HG03558 (cell line): ENCODE data around the gene TEDC1.

Experiments used
- ATAC-seq: cut with Tn5 transposase; IDR thresholded peaks from one replicate; pipeline ENCODE4 v1.9.1; 2021; ENCODE audit warnings: moderate number of reproducible peaks; ENCODE audit not compliant: unreplicated experiment; ENCODE audit errors: extremely low read depth

TEDC1 gene

GRCh38 chr14:105456736-105457617 is 34.1 kb upstream of the TEDC1 start:
- ATAC-seq = no peak

GRCh38 chr14:105458010-105458409 is 33.0 kb upstream of the TEDC1 start:
- ATAC-seq = no peak

DNA sequence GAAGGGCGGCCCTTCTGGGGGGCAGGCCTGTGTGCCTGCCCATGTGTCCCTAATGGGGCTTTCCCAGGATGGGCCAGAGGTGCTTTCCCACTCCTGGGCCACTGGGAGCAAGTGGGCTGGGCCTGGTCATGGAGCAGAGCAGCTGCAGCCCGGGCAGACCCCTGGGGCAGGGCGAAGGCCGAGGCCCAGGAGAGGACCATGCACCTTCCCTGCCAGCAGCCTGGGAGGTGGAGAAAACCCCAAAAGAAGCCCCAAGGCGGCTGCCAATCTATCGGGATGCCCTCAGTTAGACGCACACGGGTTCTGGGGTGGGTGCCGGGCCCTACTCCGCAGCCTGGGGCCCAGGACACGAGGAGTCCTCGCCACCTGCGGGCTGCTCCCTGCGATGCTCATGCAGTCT is 32.5 kb upstream of the TEDC1 start:
- no peak for ATAC-seq

DNA sequence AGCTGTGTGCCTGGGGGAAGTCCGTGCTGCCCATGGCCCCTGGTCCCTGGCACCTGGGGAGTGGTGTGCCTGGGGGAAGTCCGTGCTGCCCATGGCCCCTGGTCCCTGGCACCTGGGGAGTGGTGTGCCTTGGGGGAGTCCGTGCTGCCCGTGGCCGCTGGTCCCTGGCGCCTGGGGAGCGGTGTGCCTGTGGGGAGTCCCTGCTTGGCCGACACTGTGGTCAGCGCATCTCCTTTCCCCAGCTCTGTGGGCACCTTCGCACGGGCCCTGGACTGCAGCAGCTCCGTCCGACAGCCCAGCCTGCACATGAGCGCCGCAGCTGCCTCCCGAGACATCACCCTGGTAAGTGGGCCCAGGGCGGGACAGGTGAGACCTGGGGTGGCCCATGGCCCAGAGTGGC is 30.9 kb upstream of the TEDC1 start:
- no peak for ATAC-seq

GRCh38 chr14:105460616-105461015 is 30.4 kb upstream of the TEDC1 start:
- ATAC-seq = no peak

- ATAC-seq = no peak
Observed at GRCh38 chr14:105461903-105462302, 29.1 kb upstream of the TEDC1 start.

DNA sequence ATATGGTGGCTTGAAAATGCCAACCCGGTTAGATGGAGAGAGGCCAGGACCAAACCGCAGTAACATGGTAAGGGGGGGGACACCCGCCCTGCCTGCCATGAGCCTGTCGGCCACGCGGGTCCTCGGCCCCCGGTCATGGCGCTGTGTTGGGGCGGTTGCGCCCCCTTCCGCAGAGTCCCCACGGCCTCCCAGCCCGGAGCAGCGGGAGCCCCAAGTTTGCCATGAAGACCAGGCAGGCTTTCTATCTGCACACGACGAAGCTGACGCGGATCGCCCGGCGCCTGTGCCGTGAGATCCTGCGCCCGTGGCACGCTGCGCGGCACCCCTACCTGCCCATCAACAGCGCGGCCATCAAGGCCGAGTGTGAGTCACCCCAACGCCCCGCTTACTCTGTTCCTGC is 26.5 kb upstream of the TEDC1 start:
- ATAC-seq = no peak

DNA sequence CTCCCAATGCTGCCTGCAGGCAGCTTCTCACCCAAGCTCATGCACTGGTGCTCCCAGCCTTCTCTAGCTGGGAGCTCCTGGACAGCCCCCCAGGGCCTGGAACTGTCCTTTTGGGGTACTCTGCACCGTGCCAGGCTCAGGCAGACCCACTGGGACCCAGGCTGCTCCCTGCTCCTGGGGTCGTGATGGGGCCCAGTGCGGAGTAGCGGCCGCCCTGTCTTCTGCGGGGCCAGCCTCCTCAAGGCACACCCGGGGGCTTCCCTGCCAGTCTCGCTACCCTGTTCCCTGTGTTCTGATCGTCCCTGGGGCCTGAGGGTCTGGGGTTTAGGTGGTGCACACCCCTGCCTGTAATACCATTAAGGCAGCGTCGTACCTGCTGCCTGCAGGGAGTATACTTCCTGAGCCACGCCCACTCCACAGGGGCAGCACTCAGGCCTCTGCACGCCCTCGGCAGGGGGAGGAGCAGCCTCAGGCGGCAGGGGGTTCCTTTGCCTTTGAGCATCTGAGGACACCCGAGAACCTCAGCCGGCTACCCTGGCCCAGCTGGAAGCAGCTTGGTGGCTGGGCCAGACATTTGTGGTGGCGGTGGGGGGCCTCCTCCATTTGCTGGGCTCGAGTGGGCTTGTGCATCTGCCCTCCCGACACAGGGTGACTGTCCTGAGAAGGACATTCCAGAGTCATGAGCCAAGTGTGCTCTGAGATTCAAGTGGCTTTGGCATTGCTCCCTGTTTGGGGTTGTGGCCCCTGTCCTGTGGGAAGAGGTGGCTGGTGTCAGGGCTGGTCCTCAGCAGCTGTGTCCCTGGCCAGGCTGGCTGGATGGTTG is 25.6 kb upstream of the TEDC1 start:
- ATAC-seq = no peak

DNA sequence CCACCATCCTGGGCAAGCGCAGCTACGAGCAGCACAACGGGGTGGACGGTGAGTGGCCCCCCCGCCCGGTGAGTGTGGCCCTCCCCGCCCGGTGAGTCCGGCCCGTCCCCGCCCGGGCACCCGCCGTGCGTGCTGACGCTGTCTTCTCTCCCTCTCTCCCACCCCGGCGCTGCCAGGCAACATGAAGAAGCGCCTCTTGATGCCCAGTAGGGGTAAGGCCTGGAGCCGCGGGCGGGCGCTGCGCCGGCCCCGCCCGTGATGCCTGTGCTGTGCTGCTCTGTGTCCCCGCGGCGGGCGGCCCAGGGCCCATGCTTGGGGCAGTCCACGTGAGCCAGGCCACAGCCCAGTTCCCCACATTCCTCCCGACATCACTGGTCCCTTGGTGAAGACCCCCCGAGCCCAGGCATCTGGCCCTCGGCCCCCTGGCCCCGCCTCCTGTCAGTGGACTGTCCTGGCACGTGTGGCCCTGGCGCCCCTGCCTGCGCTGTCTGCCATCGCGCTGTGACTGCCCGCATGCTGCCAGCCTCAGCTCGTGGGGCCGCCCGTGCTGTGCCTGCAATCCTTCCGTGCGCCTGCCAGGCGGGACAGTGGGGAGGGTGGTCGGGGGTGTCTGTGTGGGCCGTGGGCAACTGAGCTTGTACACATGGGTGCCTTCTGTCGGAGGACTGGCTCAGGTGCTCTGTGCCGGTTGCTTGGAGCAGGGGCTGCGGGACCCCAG is 24.4 kb upstream of the TEDC1 start:
- no peak for ATAC-seq

DNA sequence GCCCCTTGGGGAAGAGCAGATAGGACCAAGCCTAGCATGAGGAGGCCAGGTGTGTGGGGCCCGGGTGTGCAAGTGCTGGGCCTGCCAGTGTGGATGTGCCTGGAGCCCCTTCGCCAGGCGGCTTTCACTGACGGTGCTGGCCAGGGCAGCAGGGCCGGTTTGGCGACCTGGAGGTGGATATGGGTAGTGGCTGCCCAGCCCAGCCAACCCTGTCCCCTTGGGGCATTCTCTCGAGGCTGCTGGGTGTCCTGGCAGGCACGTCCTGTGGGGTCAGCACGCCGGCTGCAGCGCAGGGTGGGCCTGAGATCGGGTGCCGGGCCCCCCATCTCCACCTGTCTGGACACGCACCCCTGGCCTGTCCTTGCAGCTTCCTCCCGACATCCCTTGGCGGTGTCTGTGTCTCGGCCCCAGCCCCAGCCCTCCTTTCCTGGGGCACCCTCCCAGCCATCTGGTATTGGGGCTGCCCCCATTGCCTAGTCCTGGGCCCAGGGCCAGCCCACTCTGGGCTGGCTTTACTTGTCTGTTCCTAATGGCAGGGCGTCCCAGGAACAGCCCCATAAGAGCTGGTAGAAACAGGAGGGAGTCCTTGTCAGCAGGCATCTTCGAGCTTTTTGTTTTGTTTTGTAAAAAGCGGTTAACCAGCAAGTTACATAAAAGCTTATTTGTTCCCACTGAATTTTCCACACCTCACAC is 23.7 kb upstream of the TEDC1 start:
- ATAC-seq = no peak

DNA sequence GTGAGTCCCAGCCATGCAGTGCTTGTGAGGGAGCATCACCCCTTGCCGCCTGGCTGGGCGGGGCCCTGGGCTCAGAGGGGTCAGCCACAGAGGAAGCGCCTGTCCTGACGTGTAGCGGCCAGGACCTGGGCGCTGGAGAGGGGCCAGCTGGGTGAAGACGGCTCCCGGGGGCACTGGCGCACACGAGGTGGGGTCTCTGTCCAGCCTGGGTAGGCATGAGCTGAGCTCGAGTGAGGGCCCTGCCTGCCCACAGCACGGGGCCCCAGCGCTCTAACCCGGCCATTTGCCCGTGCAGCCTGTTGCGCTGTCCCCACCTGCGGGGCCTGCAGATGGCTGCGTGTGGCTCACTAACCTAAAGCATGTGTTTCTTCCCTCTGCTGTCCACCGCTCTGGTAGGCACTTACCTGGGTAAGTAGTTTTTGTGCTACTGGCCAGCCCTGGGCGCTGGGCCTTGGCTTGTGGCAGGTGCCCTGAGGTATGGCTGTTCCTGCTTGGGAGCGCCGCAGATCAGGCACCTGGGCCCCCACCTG is 23.0 kb upstream of the TEDC1 start:
- no peak for ATAC-seq

GRCh38 chr14:105468621-105469241 is 22.3 kb upstream of the TEDC1 start:
- no peak for ATAC-seq

DNA sequence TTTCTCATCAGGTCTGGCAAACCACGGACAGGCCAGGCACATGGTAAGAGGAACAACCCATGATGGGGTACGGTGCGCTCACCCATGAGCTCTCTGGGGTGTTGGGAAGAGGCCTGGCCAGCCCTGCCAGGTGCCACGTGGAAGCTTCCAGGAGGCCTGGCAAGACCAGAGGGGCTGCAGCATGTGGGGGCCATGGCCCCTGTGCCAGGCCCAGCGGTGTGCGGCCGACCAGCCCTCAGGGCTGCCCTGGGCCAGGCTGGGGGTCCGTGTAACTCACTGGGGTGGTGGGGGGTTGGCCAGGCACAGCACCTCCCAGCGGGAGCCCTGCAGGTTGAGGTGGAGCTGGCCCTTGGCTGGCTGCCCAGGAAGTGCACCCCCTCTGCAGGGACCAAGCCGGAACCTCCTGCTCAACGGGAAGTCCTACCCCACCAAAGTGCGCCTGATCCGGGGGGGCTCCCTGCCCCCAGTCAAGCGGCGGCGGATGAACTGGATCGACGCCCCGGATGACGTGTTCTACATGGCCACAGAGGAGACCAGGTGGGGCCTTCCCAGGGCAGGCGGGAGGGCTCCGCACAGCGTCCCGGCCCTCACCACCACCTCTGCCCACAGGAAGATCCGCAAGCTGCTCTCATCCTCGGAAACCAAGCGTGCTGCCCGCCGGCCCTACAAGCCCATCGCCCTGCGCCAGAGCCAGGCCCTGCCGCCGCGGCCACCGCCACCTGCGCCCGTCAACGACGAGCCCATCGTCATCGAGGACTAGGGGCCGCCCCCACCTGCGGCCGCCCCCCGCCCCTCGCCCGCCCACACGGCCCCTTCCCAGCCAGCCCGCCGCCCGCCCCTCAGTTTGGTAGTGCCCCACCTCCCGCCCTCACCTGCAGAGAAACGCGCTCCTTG is 21.3 kb upstream of the TEDC1 start:
- ATAC-seq = no peak

- ATAC-seq = no peak
Observed at GRCh38 chr14:105470350-105471296, 20.4 kb upstream of the TEDC1 start.

DNA sequence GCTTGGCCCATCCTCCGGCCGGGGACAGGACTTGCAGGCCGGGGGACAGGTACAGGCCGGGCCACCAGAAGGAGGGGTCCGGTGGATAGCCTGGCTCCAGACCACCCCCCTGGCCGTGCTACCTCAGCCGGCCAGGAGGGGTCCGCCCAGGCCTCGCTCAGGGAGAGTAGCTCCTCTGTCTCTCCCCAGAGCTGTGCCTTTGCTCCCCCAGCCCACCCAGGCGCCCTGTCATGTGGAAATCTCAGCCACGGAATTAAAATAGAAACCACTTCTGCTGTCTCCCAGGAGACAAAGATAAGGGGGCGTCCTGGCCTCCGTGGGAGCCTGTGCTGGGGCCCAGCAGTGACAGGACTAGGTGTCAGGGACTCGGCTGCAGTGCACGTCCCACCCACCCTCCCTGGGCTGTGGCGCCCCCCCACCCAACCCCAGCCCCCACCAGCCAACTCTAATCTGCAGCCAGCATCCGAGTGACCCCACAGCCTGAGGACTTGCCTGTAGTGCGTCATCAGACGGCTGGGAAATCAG is 19.7 kb upstream of the TEDC1 start:
- no peak for ATAC-seq

GRCh38 chr14:105471823-105472485 is 19.1 kb upstream of the TEDC1 start:
- ATAC-seq = no peak

GRCh38 chr14:105472486-105472991 is 18.5 kb upstream of the TEDC1 start:
- ATAC-seq = no peak
